GM19239 (cell line): ENCODE data around the gene TMEM17.
A peak's percentile ranks its signal among the peaks of the same experiment; 100 is the strongest.

ENCODE experiments used
- DNase-seq: peaks from one replicate; pipeline ENCODE4 v3.0.0; 2011; ENCODE audit warnings: low spot score; ENCODE audit not compliant: insufficient read length
- FAIRE-seq: peaks from 2 replicates; lab custom pipeline; 2011; peaks lifted over from hg19 to GRCh38; lab: Jason Lieb, UNC

Gene TMEM17

GRCh38 chr2:62459106-62459505 lies 46.9 kb downstream of the TMEM17 start:
- DNase-seq (no peak), FAIRE-seq (no peak)

- DNase-seq: no peak
- FAIRE-seq: no peak
Measured at GRCh38 chr2:62458671-62459081, 47.3 kb downstream of the TMEM17 start.

- DNase-seq (no peak), FAIRE-seq (no peak)
Measured at GRCh38 chr2:62458206-62458641, 47.8 kb downstream of the TMEM17 start.

DNA sequence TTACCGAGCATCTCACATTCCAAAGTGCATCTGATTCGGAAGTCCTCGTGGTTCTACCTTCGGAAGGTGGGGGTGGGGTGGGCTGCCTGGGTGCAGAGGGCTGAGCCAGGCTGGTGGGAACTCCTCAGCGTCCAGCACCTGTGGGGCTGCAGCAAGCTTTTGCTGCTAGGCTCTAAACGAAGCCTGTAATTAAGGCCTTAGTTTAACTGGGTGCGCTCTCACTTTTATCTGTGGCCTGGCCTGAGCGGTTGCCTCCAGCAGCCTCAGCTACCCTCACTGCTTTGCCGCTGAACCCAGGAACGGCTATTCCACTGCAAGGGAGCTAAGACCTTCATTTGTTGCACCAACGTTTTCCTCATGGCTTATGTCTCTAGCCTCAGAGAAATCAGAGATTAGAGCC lies 48.4 kb downstream of the TMEM17 start:
- DNase-seq: no peak
- no peak for FAIRE-seq

- peak; percentile 53 for FAIRE-seq
- peak; percentile 84 for DNase-seq
Measured at GRCh38 chr2:62456721-62457539, 49.1 kb downstream of the TMEM17 start.

DNA sequence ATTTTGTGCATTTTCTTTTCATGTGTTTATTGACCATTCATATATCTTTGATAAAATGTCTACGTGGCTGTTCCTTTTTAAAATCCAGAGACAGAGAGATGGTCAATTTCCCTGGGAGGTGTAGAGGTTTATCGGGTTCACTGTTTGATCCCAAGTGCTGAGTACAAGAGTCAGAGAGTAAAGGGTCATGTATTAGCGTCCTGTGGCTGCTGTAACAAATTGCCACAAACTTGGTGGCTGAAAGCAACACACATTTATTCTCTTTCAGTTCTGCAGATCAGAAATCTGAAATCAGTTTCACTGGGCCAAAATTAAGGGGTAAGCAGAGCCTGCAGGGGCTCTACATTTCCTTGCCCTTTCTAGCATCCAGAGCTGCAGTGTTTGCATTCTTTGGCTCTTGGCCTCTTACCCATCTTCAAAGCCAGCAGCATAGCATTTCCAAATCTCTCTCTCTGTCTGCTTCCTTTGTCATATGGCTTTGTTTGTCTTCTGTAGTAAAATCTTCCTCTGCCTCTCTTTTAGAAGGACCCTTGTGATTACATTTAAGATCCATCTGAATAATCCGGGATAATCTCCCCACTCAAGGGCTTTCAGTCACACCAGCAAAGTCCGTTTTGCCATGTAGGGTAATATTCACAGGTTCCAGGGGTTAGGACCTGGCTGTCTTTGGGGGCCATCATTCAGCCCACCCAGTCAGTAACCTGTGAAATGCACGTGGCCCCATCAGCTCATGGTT lies 49.9 kb downstream of the TMEM17 start:
- DNase-seq (no peak), FAIRE-seq (no peak)

GRCh38 chr2:62453955-62454354 lies 52.0 kb downstream of the TMEM17 start:
- FAIRE-seq (no peak), DNase-seq (no peak)

DNA sequence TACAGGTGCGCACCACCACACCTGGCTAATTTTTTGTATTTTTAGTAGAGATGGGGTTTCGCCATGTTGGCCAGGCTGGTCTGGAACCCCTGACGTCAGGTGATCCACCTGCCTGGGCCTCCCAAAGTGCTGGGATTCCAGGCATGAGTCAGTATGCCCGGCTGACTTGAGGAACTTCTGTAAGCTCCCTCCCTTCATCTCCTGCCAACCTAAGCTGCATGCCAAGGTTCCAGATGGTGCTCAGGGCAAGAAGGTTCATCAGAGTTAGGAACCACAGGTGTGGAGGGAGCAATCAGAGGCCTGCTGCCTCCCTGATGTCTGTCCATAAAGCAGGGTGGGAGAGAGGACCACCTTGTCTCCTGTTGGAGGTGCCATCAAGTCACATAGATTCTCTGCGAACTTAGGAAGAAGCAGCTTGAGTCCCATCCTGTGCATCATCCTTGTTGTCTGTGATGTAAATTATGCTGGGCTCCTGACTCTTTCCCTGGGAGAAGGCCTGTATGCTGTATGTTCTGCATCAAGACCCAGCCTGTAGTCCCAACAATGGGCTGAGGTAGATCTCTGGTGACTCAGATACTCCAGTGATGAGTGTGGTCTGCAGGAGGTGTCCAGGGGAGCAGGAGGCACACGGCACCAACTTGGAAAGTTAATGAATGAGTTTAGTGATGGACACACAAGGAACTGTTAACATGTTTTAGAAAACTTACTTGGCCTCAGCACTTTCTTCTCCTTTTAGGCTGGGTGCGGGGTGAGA lies 53.1 kb downstream of the TMEM17 start:
- FAIRE-seq (no peak), DNase-seq (no peak)

- FAIRE-seq (no peak), DNase-seq (no peak)
Measured at GRCh38 chr2:62450716-62451191, 55.2 kb downstream of the TMEM17 start.
